ENCODE measurements around the gene ADIRF. TPM values are rescaled to one million over a fixed set of nuclear protein-coding genes. Genes with fewer than 3 reads are reported as not detected.

ADIRF gene
- total and polyA plus RNA-seq, 2 donors (not counting 1 experiment from before 2014, with no cell fraction given), result not detected

GRCh38 chr10:86968994-86969355 is 693 bp downstream of the ADIRF start:
- POLR2A ChIA-PET, result no interaction called here
- Histone ChIP-seq H3K9ac (ENCODE audit: low read length) (no peak overlapping the region), H3K27ac (ENCODE audit: low read length in 2 of 2) (no peak overlapping the region), H3K4me3 (ENCODE audit: control extremely low read depth in 1 of 5, extremely low read depth in 1 of 5, insufficient read depth in 1 of 5, low read depth in 2 of 5, low read length in 4 of 5) (no peak overlapping the region), H3K36me3 (replicated peaks in 1 of 2; ENCODE audit: control extremely low read depth in 1 of 2, control insufficient read depth in 1 of 2, extremely low read depth in 1 of 2, insufficient read depth in 2 of 2, low read length in 1 of 2) (no peaks in the 10 kb centered on the region), H2AFZ (ENCODE audit: insufficient read depth, low read depth, low read length, poor library complexity, severe bottlenecking) (no peak overlapping the region), H3K4me2 (replicated peaks; ENCODE audit: low read depth, low read length, poor library complexity, severe bottlenecking) (peak overlapping the region; percentile 50), H3K9me3 (ENCODE audit: control extremely low read depth in 1 of 3, control insufficient read depth in 2 of 3, insufficient read depth in 1 of 3, low read length in 2 of 3) (peaks cover 0 to 20% (median 0%) of the 10 kb centered on the region in 3 donors), H3K79me2 (ENCODE audit: control insufficient read depth, insufficient read depth, low read length) (no peaks in the 10 kb centered on the region), H3K27me3 (replicated peaks in 1 of 4; ENCODE audit: control extremely low read depth in 1 of 4, control insufficient read depth in 3 of 4, insufficient read depth in 4 of 4, low read length in 3 of 4) (peaks cover 0 to 33% (median 15%) of the 10 kb centered on the region in 4 experiments), H4K20me1 (ENCODE audit: control insufficient read depth, insufficient read depth, low read length, poor library complexity, severe bottlenecking) (no peaks in the 10 kb centered on the region), H3K4me1 (ENCODE audit: control insufficient read depth in 2 of 2, insufficient read depth in 2 of 2, low read length in 2 of 2) (peaks cover 29 to 49% of the 10 kb centered on the region in 2 donors)
- Mint-ChIP-seq H3K27me3 (peaks cover 7% of the 10 kb centered on the region), H3K27ac (no peak overlapping the region), H3K4me3 (peak overlapping the region; percentile 91), H3K9me3 (ENCODE audit: insufficient read depth) (no peaks in the 10 kb centered on the region), H3K4me1 (peaks cover 41% of the 10 kb centered on the region)
- whole genome bisulfite sequencing (ENCODE audit: insufficient coverage), result 72% methylated on average over 9 of the region's 9 CpGs
- intact Hi-C loops (cut with micrococcal nuclease), result no loop called here
- no peak for TF ChIP-seq EZH2 (IDR thresholded peaks at IDR 0.05; ENCODE audit: borderline replicate concordance, insufficient read depth, low read depth, low read length, poor library complexity, severe bottlenecking)
- TF ChIP-seq CTCF (IDR thresholded peaks at IDR 0.05), result no peak
- ATAC-seq (ENCODE audit: low read depth), result no peak
- CTCF ChIA-PET, result interaction anchor here (1.4 to 3.9 kb wide), 2 partner anchors 9 to 29 kb away, joined by 3 to 19 read pairs; no protein-coding TSS in a partner anchor
- no peak for DNase-seq

GRCh38 chr10:86969421-86970041 is 1.2 kb downstream of the ADIRF start:
- H3K79me2 ChIP-seq (ENCODE audit: control insufficient read depth, insufficient read depth, low read length), result no peaks in the 10 kb centered on the region
- no peak overlapping the region for H3K27ac ChIP-seq (ENCODE audit: low read length in 2 of 2)
- peaks cover 29 to 49% of the 10 kb centered on the region in 2 donors for H3K4me1 ChIP-seq (ENCODE audit: control insufficient read depth in 2 of 2, insufficient read depth in 2 of 2, low read length in 2 of 2)
- H3K27me3 Mint-ChIP-seq, result peaks cover 7% of the 10 kb centered on the region
- ATAC-seq (ENCODE audit: low read depth) (no peak), DNase-seq (no peak)
- no peaks in the 10 kb centered on the region for H3K9me3 Mint-ChIP-seq (ENCODE audit: insufficient read depth)
- no peak overlapping the region for H3K9ac ChIP-seq (ENCODE audit: low read length)
- H3K4me2 ChIP-seq (replicated peaks; ENCODE audit: low read depth, low read length, poor library complexity, severe bottlenecking), result no peak overlapping the region
- H3K4me1 Mint-ChIP-seq, result peaks cover 41% of the 10 kb centered on the region
- 89% methylated on average over 7 of the region's 8 CpGs for WGBS (ENCODE audit: insufficient coverage)
- no peak overlapping the region for H3K4me3 ChIP-seq (ENCODE audit: control extremely low read depth in 1 of 5, extremely low read depth in 1 of 5, insufficient read depth in 1 of 5, low read depth in 2 of 5, low read length in 4 of 5)
- H3K9me3 ChIP-seq (ENCODE audit: control extremely low read depth in 1 of 3, control insufficient read depth in 2 of 3, insufficient read depth in 1 of 3, low read length in 2 of 3), result peaks cover 0 to 20% (median 0%) of the 10 kb centered on the region in 3 donors
- ChIA-PET POLR2A (no interaction called here), CTCF (interaction anchor here (1.4 to 3.9 kb wide), 2 partner anchors 9 to 30 kb away, joined by 3 to 19 read pairs; no protein-coding TSS in a partner anchor)
- TF ChIP-seq EZH2 (IDR thresholded peaks at IDR 0.05; ENCODE audit: borderline replicate concordance, insufficient read depth, low read depth, low read length, poor library complexity, severe bottlenecking) (no peak), CTCF (IDR thresholded peaks at IDR 0.05) (no peak)
- no peak overlapping the region for H2AFZ ChIP-seq (ENCODE audit: insufficient read depth, low read depth, low read length, poor library complexity, severe bottlenecking)
- H3K36me3 ChIP-seq (replicated peaks in 1 of 2; ENCODE audit: control extremely low read depth in 1 of 2, control insufficient read depth in 1 of 2, extremely low read depth in 1 of 2, insufficient read depth in 2 of 2, low read length in 1 of 2), result no peaks in the 10 kb centered on the region
- peak overlapping the region; percentile 67 for H3K27ac Mint-ChIP-seq
- intact Hi-C loops (cut with micrococcal nuclease), result loop anchor here (2.0 kb wide), 1 partner anchor 213 kb away; the partner anchor contains the start of gene BMPR1A
- H3K27me3 ChIP-seq (replicated peaks in 1 of 4; ENCODE audit: control extremely low read depth in 1 of 4, control insufficient read depth in 3 of 4, insufficient read depth in 4 of 4, low read length in 3 of 4), result peaks cover 0 to 33% (median 15%) of the 10 kb centered on the region in 4 experiments
- H3K4me3 Mint-ChIP-seq, result peak overlapping the region; percentile 91
- H4K20me1 ChIP-seq (ENCODE audit: control insufficient read depth, insufficient read depth, low read length, poor library complexity, severe bottlenecking), result no peaks in the 10 kb centered on the region

Measured in B cell (primary cell).